ENCODE data around the gene ADAMTS20. TPM values are rescaled to one million over a fixed set of nuclear protein-coding genes. Genes with fewer than 3 reads are reported as not detected.

The ADAMTS20 gene
- total RNA-seq, 1 experiment from 2014 or later = 2.7 TPM

DNA sequence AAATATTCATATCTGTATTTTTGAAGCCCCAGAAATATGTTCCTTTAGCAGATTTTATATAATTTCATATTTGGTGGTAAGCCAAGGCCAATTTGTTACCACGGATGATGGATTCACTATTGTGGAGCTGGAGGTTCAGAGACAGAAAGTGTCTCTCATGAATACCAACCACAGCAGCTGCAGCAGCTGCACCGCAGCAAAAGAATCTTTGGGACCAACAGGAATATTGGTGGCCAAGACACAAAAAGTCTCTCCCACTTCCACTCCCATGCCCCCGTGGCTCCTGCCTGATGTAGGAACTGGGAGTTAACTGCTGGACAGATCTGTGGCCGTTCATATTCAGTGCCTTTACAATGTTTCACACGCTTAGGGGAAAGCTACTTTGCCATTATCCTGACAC is 155.3 kb downstream of the ADAMTS20 start:
- H3K27me3 Mint-ChIP-seq (ENCODE audit: low read depth) = no peaks in the 10 kb centered on the region
- H3K4ac ChIP-seq (ENCODE audit: low read depth, low read length) = no peak overlapping the region
- no peak overlapping the region for H2AK5ac ChIP-seq (ENCODE audit: insufficient read length, low read length)
- no peak overlapping the region for H3K27ac Mint-ChIP-seq
- H3K18ac ChIP-seq (ENCODE audit: insufficient read length, low read depth, low read length) = no peak overlapping the region
- no peak overlapping the region for H2BK120ac ChIP-seq (ENCODE audit: low read depth, low read length, poor library complexity, severe bottlenecking)
- H3K79me2 ChIP-seq (ENCODE audit: insufficient read depth, low read length) = no peaks in the 10 kb centered on the region
- no peaks in the 10 kb centered on the region for H4K20me1 ChIP-seq (ENCODE audit: control insufficient read depth, insufficient read depth, insufficient read length)
- no peak overlapping the region for H4K91ac ChIP-seq (ENCODE audit: insufficient read length, low read depth, low read length)
- H3K27ac ChIP-seq (ENCODE audit: insufficient read length, low read depth, low read length) = no peak overlapping the region
- no peaks in the 10 kb centered on the region for H3K4me1 Mint-ChIP-seq
- H3K9me3 Mint-ChIP-seq = no peaks in the 10 kb centered on the region
- no peak overlapping the region for H4K8ac ChIP-seq (replicated peaks; ENCODE audit: insufficient read length, low read depth, low read length)
- no peak overlapping the region for H3K23ac ChIP-seq (ENCODE audit: insufficient read length, low read depth, low read length)
- no peaks in the 10 kb centered on the region for H3K27me3 ChIP-seq (ENCODE audit: insufficient read depth, low read length)
- H3K4me2 ChIP-seq (ENCODE audit: insufficient read depth, insufficient read length, low read length) = no peak overlapping the region
- no peak overlapping the region for H2BK5ac ChIP-seq (ENCODE audit: insufficient read length, low read length)
- H3T11ph ChIP-seq (ENCODE audit: low read length) = no peak overlapping the region
- H4K5ac ChIP-seq (ENCODE audit: insufficient read length, low read depth, low read length) = no peak overlapping the region
- H3K9ac ChIP-seq (ENCODE audit: extremely low read depth, insufficient read length, low read length) = no peak overlapping the region
- no peak overlapping the region for H3K56ac ChIP-seq (ENCODE audit: insufficient read length, low read depth, low read length)
- no peak overlapping the region for H2BK12ac ChIP-seq (ENCODE audit: insufficient read length, low read depth, low read length)
- H3K36me3 Mint-ChIP-seq (ENCODE audit: insufficient read depth in 1 of 3, low read depth in 3 of 3) = no peaks in the 10 kb centered on the region
- WGBS (ENCODE audit: extremely low coverage, insufficient read length, low lambda C conversion rate) = no CpG with 5 or more reads among the region's 5 CpGs
- H2BK20ac ChIP-seq (ENCODE audit: low read depth, low read length, poor library complexity, severe bottlenecking) = no peak overlapping the region
- no peak overlapping the region for H3K4me3 Mint-ChIP-seq
- no peak overlapping the region for H3K14ac ChIP-seq (ENCODE audit: insufficient read depth, low read length)
- no peaks in the 10 kb centered on the region for H3K23me2 ChIP-seq (ENCODE audit: insufficient read length, low read depth, low read length, poor library complexity, severe bottlenecking)
- DNase-seq = no peak
- H2AFZ ChIP-seq (ENCODE audit: low read length) = no peak overlapping the region
- no peak overlapping the region for H2BK15ac ChIP-seq (ENCODE audit: low read depth, low read length)
- TF ChIP-seq, protein P1, sequence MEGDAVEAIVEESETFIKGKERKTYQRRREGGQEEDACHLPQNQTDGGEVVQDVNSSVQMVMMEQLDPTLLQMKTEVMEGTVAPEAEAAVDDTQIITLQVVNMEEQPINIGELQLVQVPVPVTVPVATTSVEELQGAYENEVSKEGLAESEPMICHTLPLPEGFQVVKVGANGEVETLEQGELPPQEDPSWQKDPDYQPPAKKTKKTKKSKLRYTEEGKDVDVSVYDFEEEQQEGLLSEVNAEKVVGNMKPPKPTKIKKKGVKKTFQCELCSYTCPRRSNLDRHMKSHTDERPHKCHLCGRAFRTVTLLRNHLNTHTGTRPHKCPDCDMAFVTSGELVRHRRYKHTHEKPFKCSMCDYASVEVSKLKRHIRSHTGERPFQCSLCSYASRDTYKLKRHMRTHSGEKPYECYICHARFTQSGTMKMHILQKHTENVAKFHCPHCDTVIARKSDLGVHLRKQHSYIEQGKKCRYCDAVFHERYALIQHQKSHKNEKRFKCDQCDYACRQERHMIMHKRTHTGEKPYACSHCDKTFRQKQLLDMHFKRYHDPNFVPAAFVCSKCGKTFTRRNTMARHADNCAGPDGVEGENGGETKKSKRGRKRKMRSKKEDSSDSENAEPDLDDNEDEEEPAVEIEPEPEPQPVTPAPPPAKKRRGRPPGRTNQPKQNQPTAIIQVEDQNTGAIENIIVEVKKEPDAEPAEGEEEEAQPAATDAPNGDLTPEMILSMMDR (conservative IDR thresholded peaks at IDR 0.05) = no peak
- H3K4me1 ChIP-seq (ENCODE audit: insufficient read depth, low read length) = no peaks in the 10 kb centered on the region
- H3K9me3 ChIP-seq (ENCODE audit: control insufficient read depth, low read depth, low read length) = no peaks in the 10 kb centered on the region
- no peaks in the 10 kb centered on the region for H3K79me1 ChIP-seq (ENCODE audit: insufficient read depth, low read depth, low read length, poor library complexity, severe bottlenecking)
